ENCODE results near the gene SSH2. TPM values are rescaled to one million over a fixed set of nuclear protein-coding genes. Genes with fewer than 3 reads are reported as not detected.

The SSH2 gene
- total and polyA plus RNA-seq, 9 of the 15 experiments (the other 6 are each of a cell fraction or from before 2014, with no cell fraction given), result 3.9 to 16.1 (median 10.2) TPM

GRCh38 chr17:29623283-29623647, 306.8 kb downstream of the SSH2 start:
- H3K79me2 ChIP-seq (ENCODE audit: control insufficient read depth, insufficient read depth, low read length), result no peaks in the 10 kb centered on the region
- H2AFZ ChIP-seq (ENCODE audit: low read depth, low read length), result peak overlapping the region; percentile 99
- peak overlapping the region; percentile 89 for H3K4me2 ChIP-seq (ENCODE audit: insufficient read depth, low read length)
- POLR2A ChIA-PET, result interaction anchor here (0.6 to 1.3 kb wide), 3 partner anchors 12 to 525 kb away, joined by 3 to 4 read pairs (median 3); no protein-coding TSS in a partner anchor
- H3K27ac ChIP-seq (ENCODE audit: extremely low read depth, low read depth, low read length), result peak overlapping the region; percentile 45; the same call in 2 of the 3 replicates
- H3K4me3 ChIP-seq, result peak overlapping the region; percentile 63
- H3K36me3 ChIP-seq (ENCODE audit: control insufficient read depth, insufficient read depth, low read length), result no peaks in the 10 kb centered on the region
- H3K9ac ChIP-seq (ENCODE audit: insufficient read depth in 1 of 2, low read depth in 2 of 2, low read length in 2 of 2), result peak overlapping the region; percentile 66 to 97
- no peaks in the 10 kb centered on the region for H3K9me1 ChIP-seq (ENCODE audit: control insufficient read depth, insufficient read depth, low read length)
- H3K4me1 ChIP-seq (replicated peaks in 1 of 2; ENCODE audit: control insufficient read depth in 2 of 2, insufficient read depth in 2 of 2, low read length in 2 of 2), result peaks cover 16 to 33% of the 10 kb centered on the region in 2 experiments; a peak in 4 of 5 replicates
- in situ Hi-C loops (cut with MboI) (no loop called here), intact Hi-C loops (cut with micrococcal nuclease) (no loop called here)
- H4K20me1 ChIP-seq (replicated peaks; ENCODE audit: control insufficient read depth, insufficient read depth, low read length), result no peaks in the 10 kb centered on the region; the same call in 1 of the 2 replicates
- H3K27me3 ChIP-seq (ENCODE audit: control insufficient read depth in 2 of 2, insufficient read depth in 2 of 2, low read length in 2 of 2), result no peaks in the 10 kb centered on the region
- ATAC-seq, result peak; percentile 10
- H3K9me3 ChIP-seq (replicated peaks; ENCODE audit: control insufficient read depth, insufficient read depth, low read depth, low read length), result no peaks in the 10 kb centered on the region
- 16% methylated on average over 4 of the region's 4 CpGs for WGBS (ENCODE audit: insufficient coverage, low coverage, missing lambda C conversion rate)
- TSS peak; percentile 84 for BruUV-seq (replicated peaks)
- TF ChIP-seq TEAD1 (CRISPR knock-in tag; IDR thresholded peaks at IDR 0.05) (0 out of 4 replicates have a peak, but pooled peaks of 1 of the 2 experiments have one; percentile 10), TRIM28 (IDR thresholded peaks at IDR 0.05) (no peak), GTF2E2 (tag; IDR thresholded peaks at IDR 0.05) (no peak), CC2D1A (IDR thresholded peaks at IDR 0.05) (no peak), ZNF57 (CRISPR knock-in tag; IDR thresholded peaks at IDR 0.05) (no peak), HDGF (IDR thresholded peaks at IDR 0.05) (no peak), MED1 (CRISPR knock-in tag; IDR thresholded peaks at IDR 0.05; ENCODE audit: borderline replicate concordance) (no peak), HMGXB4 (CRISPR knock-in tag; IDR thresholded peaks at IDR 0.05) (0 out of 2 replicates have a peak, but pooled peaks have one; percentile 45), MTA1 (IDR thresholded peaks at IDR 0.05; ENCODE audit: borderline replicate concordance) (no peak)
- CTCF ChIA-PET (ENCODE audit: low intra/inter-chr PET ratio), result no interaction called here
- FAIRE-seq, result no peak
- DNase-seq (ENCODE audit: extremely low read depth in 1 of 4, low spot score in 3 of 4), result no peak
